ENCODE measurements around the gene KNDC1.
"Not testable (repeated sequence)": the region's sequence is repeated elsewhere in the genome, so short reads cannot be mapped to it uniquely, and the experiment has no call there.

Gene KNDC1

DNA sequence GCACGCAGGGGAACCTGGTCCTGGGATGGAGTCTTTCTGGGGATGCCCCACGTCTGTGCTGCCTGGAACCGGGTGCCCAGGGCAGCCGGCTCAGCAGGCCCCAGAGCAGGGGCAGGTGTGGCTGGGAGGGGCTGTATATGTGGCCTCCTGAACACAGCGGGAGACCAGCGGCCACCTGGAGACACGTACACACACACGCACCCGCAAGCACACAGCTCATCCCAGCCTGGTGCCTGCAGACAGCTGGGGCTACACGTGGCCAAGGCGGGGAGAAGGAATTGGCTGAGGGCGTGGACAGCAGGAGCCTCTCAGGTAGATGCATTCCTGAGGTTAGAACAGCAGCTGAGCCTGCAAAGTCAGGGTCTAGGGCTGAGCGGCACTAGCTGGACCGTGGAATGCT, 102.7 kb downstream of the KNDC1 start:
- DNase-seq (ENCODE audit: low spot score): no peak

DNA sequence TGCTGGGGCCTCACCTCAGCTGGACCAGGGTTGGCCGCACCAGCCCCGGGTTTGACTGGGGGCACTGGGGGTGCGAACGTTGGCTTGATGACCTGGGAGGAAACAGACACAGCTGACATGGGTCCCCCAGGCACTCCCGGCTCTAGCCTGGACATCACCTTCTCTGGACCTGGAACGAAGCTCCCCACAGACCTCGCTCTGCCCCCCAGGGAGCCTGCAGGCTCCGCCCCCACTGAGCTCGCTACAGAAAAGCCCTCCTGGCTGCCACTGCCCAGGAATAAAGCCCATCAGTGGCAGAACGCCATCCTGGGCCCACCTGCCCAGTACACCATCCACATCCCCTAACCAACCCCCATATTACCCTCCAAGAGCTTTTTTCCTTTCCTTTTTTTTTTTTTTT, 103.7 kb downstream of the KNDC1 start:
- DNase-seq (ENCODE audit: low spot score): no peak

GRCh38 chr10:133264461-133264860, 104.4 kb downstream of the KNDC1 start:
- no peak for DNase-seq (ENCODE audit: low spot score)

DNA sequence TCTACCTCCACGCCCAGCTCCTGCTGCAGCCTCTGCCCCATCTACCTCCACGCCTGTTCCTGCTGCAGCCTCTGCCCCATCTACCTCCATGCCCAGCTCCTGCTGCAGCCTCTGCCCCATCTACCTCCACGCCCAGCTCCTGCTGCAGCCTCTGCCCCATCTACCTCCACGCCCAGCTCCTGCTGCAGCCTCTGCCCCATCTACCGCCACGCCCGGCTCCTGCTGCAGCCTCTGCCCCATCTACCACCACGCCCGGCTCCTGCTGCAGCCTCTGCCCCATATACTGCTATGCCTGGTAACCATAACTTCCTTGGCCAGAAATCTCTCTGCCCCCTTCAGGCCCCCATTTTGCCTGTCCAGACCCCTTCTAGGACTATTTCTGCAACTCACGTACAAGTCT, 105.0 kb downstream of the KNDC1 start:
- DNase-seq (ENCODE audit: low spot score): not testable (repeated sequence)

- no peak for DNase-seq (ENCODE audit: low spot score)
Observed at GRCh38 chr10:133266056-133266795, 106.2 kb downstream of the KNDC1 start.

DNA sequence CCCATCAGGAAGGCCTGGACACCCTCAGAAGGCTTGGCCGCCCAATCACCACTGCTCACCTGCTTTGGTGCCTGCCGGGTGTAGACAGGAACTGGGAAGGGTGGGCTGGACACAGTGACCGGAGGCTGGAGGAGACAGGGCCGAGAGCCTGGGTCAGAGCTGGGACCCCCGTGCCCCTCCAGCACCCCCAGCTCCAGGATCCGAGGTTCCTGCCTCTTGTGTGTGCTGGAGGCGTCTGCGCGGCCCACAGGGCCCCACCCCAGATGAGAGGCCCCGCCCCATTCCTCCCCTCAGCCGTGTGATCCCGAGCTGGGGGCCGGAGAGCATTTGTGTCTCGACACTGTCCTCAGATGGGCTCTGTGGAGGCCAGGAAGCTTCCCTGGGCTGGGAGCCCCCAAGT, 107.3 kb downstream of the KNDC1 start:
- no peak for DNase-seq (ENCODE audit: low spot score)

GRCh38 chr10:133267829-133268228, 107.8 kb downstream of the KNDC1 start:
- no peak for DNase-seq (ENCODE audit: low spot score)

- DNase-seq (ENCODE audit: low spot score): no peak
Observed at GRCh38 chr10:133268532-133268931, 108.5 kb downstream of the KNDC1 start.

- DNase-seq (ENCODE audit: low spot score): no peak
Observed at GRCh38 chr10:133269367-133269766, 109.3 kb downstream of the KNDC1 start.

DNA sequence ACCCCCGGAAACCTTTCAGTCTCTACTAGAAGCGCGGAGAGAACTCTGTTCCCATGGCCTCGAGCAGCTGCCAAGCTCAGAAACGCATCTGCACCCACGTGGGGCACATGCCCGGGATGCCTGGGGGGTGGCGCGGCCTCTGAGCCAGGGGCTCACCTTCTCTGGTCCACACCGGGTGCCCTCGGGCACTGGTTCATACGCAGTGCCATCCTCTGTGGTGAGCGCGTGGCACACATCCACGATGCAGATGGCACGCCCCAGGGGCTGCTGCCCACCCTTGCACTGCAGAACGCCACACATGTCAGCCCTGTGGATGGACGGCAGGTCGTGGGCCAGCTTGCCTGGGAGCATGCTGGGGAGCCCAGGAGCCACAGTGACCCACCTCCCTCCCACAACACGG, 110.2 kb downstream of the KNDC1 start:
- no peak for DNase-seq (ENCODE audit: low spot score)

DNA sequence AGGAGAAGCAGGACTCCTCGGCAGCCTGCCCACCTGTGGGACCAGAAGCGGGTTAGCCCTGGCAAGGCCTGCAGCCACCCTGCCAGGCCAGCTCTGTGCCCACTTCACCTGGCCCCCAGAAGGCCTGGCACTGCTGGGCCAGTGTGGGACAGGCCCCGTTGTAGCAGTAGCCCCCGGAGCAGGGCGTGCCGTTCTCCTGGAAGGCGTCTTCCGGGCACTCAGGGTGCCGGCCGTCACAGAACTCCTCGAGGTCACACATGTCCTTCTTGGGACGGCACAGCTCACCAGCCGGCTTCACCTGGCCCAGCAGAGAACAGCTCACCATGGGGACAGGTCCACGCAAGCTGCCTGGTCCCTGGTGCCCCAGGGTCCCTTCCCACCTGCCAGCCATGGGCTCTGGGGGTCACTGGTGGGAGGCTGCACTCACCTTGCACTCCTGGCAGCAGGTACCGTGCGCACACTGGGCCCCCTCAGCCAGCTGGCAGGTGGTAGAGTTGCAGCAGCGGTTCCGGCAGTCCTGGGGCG, 110.8 kb downstream of the KNDC1 start:
- no peak for DNase-seq (ENCODE audit: low spot score)

DNA sequence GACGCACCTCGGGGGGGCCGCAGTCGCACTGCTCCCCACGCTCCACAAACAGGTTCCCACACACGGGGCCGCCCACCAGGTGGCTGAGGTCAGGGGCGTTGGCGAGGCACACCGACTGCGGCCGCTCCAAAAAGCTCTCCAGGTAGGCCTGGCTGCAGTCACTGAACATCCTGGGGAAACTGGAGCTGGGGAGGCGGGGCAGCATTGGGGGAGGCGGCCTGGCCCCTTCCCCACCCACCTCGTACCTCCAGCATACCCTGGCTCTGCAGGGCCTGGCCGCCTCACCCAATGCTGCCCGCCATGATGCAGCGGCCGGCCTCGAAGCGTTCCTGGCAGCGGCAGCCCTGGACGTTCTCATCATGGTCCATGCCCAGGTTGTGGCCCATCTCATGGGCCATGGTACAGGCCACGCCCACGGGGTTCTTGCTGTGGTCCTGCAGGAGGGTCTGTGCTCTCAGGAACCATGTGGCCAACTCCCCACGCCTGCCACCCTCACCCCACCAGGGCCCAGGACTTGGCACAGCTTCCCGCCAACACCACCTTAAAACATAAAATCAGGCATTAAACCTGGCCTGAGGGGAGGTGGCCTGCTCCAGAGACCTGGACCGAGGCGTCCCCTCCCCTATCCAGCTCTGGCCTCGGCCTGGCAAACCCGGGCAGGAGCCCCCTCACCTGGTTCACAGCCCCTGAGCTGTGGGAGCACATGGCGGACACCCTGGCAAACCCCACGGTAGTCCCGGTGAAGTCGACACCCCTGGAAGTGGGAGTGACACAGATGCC, 111.7 kb downstream of the KNDC1 start:
- DNase-seq (ENCODE audit: low spot score): no peak

GRCh38 chr10:133272301-133272963, 112.4 kb downstream of the KNDC1 start:
- DNase-seq (ENCODE audit: low spot score): no peak

GRCh38 chr10:133272964-133273420, 113.0 kb downstream of the KNDC1 start:
- no peak for DNase-seq (ENCODE audit: low spot score)

GRCh38 chr10:133273534-133274143, 113.6 kb downstream of the KNDC1 start:
- DNase-seq (ENCODE audit: low spot score): no peak

- DNase-seq (ENCODE audit: low spot score): no peak
Observed at GRCh38 chr10:133274751-133275683, 115.0 kb downstream of the KNDC1 start.

- DNase-seq (ENCODE audit: low spot score): no peak
Observed at GRCh38 chr10:133275684-133276092, 115.7 kb downstream of the KNDC1 start.

Measured in AG20443 (cell line).